NCI-H2029 treated with DMSO at 0.1 percent for 48 hours (cell line): Measurements from ENCODE around the gene BASP1.
"Not testable (repeated sequence)": the region's sequence is repeated elsewhere in the genome, so short reads cannot be mapped to it uniquely, and the experiment has no call there.

Experiments
- DNase-seq: peaks from one replicate; lab custom pipeline; 2025; lab: John Stamatoyannopoulos, UW

Gene BASP1

DNA sequence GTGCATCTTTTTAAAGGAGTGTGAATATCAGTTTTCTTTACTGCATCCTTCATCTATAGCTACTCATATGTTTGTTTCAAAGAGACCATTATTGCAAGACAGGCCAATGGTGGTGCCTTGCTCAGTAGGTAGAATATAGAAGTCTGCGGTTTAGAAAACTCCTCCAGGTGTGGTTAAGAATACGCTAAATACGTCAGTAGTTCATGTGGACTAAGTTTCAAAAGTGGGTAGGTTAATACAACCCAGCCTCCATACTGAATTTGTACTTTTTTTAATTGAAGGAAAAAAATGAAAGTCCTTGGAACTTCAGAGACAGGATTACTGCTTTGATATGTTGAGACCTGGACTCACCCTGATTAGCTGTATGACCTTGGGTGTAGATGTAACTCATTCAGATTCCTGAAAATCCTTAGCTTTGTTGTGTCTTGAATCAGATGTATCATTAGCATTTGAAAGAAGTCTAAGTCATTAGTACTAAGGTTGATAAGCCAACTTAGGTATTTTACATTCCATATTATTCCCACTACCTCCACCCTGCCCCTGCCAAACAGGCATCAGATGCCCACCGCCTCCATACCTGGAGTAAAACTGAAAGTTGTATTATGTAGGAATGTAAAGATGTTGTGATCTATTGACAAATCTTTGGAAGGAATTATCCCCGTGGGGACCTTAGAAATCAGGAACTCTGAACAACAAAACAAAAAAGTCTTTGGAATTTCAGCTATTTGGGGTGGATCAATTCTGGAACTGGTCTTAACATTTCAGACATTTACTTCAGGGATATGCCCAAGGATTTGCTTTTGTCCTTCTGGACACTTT is 6.1 kb downstream of the BASP1 start:
- DNase-seq, result no peak

- no peak for DNase-seq
Observed at GRCh38 chr5:17224858-17225511, 7.6 kb downstream of the BASP1 start.

DNA sequence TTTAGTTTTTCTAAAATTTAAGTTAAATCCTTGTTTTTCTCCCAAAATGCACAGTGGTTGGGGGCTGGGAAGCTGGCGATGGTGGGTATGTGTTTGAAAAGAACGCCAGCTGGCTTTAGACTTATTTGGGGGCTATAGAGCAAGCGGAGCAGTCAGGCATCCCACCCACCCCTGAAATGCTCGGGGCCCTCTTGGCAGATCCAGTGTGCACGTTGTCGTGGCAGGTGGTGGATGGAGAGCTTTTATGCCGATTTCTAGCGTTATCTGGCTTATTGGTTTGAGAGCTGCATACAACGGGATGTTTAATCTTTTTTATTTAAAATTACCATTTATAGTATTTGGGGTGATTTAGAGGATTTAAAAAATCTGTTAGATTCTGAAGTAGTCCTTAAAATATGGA is 8.1 kb downstream of the BASP1 start:
- DNase-seq, result no peak

GRCh38 chr5:17227868-17228267 is 10.4 kb downstream of the BASP1 start:
- no peak for DNase-seq

- DNase-seq, result no peak
Observed at GRCh38 chr5:17228821-17229291, 11.4 kb downstream of the BASP1 start.

DNA sequence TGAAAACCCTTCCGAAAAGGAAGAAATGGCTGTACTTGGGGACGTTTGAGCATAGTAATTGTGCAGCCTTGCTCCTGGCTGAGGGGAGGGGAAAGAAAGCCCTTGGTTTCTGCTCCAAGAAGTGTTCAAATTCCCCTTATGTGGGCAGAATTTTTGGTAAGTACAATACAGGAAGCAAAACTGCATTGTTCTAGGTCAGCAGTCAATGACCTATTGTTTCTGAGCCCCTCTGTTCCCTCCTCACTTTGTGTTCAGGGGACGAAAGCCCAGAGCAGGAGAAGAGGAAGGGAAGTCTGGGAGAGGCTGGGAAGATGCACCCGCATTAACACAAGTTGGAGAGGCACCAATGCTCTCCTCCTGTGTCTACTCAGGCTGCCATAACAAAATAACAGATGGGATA is 11.9 kb downstream of the BASP1 start:
- no peak for DNase-seq

- no peak for DNase-seq
Observed at GRCh38 chr5:17230191-17230590, 12.8 kb downstream of the BASP1 start.

DNA sequence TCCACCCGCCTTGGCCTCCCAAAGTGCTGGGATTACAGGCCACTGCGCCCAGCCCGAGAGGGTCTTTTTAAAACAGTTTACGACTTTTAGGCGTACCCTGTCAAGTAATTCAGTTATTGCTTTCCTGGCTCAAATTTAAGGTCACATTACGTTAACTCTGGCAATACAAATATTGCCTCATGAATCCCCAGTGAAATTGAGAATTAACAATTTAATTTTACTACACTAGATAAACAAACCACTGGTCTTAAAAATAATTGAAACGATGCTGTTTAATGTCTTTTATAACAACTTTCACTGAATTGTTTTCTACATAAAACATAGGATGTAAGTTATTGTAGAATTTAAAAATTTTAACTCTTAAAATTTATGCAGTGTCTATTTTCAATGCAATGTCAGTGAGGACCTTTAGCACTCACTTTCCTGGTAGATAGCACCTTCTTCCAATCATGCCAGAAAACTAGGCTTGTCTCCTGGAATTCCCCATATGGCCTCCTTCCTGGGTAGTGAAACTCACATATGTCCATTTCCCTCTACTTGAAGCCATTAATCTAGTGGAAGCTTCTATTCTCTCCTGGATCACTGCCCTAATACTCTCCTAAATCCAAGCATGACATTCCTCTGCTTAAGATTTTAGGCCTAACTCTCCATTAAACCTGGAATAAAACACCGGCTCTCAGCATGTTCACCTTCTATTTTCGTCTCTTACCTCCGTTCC is 13.5 kb downstream of the BASP1 start:
- no peak for DNase-seq

GRCh38 chr5:17232405-17232804 is 15.0 kb downstream of the BASP1 start:
- DNase-seq, result no peak

DNA sequence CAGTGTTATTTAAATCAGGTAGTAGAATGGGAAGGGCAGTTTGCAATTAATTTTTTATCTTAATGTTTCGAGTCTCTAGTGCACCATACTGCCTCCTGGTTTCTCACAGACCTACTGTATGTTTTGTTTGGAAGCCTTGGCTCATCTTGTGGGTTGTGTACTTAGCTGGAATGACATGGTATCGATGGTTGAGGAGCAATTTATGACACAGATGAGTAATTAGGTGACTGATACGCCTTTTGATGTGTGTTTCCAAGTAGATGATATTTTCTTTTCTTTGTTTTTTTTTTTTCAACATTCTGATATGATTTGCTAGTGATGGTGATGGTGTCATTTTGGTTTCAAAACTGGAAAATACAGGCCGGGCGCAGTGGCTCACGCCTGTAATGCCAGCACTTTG is 16.1 kb downstream of the BASP1 start:
- DNase-seq, result no peak

DNA sequence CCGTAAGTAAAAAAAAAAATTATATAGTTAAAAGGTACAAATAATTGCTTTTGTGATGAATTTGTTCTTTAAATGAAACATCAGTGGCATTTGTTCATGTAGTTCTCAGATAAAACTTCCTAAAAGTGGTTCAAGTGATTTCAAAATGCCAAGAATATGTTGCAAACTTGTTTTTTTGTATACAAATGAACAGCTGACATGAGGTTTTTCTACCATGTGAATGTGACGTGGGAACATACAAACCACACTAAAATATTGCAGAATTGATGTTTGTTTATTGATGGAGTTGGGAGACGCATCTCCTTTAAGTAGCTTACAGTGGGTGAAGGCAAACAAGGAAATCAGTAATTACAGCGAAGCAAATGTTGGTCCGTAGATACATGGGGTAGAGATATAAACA is 16.9 kb downstream of the BASP1 start:
- no peak for DNase-seq

DNA sequence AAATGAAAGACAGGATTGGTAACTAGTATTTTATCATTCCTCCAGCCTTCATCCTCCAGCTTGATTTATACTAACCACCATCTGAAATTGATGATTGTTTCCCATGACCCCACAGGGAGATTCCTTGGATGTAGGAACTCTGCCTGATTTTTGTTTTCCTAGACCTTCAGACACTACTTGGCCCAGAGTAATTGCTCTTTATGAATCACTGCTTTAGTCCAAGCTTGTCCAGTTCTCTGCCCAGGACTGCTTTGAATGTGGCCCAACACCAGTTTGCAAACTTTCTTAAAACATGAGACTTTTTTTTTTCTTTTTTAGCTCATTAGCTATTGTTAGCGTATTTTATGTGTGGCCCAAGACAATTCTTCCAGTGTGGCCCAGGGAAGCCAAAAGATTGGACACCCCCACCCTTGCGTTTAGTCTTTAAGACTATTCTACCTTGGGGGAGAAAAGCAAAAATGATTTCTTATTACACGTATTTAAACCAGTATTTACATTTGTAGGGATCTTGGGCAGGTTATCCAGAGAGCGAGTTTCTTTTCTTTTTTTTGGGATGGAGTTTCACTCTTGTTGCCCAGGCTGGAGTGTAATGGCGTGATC is 18.4 kb downstream of the BASP1 start:
- DNase-seq, result no peak

DNA sequence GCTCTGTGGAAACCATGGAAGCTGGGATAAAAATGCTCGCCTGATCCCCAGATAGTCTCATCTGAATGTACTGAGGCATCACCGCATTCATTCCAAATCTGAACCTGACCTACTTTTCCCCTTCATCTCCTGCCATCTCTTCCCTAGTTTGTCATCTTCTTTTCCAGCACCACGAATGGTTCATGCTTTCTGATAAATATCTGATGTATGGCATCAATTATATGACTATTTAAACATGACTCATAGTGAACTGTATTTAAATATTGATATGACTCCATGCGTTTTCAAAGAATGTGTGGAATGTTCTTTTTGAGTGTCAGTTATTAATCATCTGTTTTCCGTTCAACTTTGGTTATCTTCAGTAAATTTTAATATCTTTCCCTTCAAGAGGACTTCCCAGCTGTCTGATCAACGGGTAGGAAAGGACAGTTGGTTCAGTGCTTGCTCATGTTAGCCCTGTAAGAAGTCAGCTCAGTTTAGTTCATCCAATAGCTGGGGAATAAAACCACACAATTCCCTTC is 21.1 kb downstream of the BASP1 start:
- DNase-seq, result no peak

DNA sequence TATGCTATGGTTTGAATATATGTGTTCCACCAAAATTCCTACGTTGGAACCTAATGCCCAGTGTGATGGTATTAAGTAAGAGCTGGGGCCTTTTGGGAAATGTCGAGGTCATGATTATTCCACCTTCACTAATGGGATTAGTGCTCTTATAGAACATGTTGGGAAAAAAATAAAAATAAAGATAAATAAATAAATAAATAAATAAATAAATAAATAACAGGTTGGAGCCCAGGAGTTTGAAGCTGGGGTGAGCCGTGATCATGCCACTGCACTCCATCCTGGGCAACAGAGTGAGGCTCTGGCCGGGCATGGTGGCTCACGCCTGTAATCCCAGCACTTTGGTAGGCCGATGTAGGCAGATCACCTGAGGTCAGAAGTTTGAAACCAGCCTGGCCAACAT is 22.5 kb downstream of the BASP1 start:
- DNase-seq, result no peak

GRCh38 chr5:17240487-17240886 is 23.1 kb downstream of the BASP1 start:
- no peak for DNase-seq

DNA sequence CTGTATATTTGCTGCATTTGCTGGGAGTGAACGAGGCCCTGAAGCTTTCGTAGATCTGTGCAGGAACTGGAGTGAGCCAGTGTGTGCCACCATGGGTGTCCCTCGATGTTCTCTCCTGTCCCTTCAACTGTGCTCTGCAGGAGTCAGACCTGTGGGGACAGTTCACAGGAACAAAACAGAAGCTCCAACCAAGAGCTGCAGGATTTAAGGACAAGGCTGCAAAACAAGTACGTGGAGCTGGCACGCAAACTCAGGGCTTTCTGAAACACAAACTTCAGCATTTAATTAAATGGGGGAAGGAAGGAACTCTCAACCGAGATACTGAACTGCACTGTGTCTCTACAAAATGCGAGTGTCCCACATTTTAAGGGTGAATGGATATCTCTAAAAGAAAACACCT is 24.2 kb downstream of the BASP1 start:
- DNase-seq, result no peak

- no peak for DNase-seq
Observed at GRCh38 chr5:17243287-17244063, 26.0 kb downstream of the BASP1 start.

DNA sequence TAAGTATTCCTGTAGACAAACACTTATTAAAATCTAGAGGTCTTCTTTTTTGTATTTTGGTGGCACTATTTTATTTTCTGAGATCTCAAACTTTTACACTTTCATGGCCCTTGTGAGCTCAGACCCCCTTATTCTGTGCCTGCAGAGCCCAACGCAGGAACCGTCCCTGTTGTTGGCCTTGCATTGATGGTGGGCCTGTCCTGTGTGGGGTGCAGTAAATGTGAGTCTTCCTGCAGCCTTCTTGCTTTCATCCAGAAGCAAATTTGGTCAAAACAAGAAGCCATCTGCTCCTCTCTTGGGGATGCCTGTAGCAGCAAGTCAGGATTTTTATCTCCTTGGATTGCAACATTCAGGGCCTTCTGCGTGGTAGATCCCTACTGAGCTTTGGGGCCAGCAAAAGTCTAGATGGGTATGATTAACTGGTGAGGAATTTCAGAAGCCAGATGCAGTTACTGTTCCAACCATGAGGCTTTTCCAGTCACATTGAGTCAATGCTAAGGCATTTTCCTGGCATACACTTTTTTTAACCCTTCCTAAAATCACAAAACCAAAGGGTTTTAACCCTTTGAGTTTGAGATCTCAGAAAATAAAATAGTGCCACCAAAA is 31.7 kb downstream of the BASP1 start:
- DNase-seq, result no peak

- DNase-seq, result not testable (repeated sequence)
Observed at GRCh38 chr5:17249841-17250240, 32.4 kb downstream of the BASP1 start.

- no peak for DNase-seq
Observed at GRCh38 chr5:17252543-17252942, 35.1 kb downstream of the BASP1 start.

DNA sequence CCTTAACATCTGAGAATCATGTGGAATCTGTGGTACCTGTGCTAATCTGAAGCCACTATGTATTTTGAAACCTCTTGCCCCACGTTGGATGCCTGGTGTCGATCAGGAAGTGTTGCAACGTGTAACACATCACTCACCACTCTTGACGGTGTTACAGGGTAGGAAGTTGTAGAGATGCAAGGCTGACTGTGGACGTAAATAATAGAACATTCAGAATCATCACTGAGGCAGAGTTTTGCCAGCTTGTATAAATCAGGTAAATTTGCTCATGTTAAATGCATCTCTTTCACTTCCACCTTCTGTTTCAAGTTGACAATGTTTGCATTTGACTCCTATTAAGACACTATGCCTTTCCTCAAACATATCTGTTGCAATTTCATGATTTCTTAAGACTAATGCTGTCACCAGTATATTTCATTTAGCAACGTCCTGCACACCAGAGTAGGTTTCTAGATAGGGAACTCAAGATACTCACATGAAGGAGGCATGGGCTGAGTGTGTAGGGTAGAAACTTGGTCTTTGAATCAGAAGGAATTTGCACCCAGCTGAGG is 38.1 kb downstream of the BASP1 start:
- no peak for DNase-seq
